ENCODE results near the gene TMEM134. TPM values are rescaled to one million over a fixed set of nuclear protein-coding genes. Genes with fewer than 3 reads are reported as not detected.

The TMEM134 gene
- total RNA-seq, 1 donor from 2014 or later = 91.5 TPM

- DNase-seq = no peak
- no peak for ATAC-seq
- intact Hi-C loops (cut with micrococcal nuclease) = no loop called here
Measured at GRCh38 chr11:67445515-67445914, 23.5 kb downstream of the TMEM134 start.

GRCh38 chr11:67442504-67443404 lies 26.3 kb downstream of the TMEM134 start:
- DNase-seq (no peak), ATAC-seq (peak; percentile 1)
- intact Hi-C loops (cut with micrococcal nuclease) = no loop called here

- intact Hi-C loops (cut with micrococcal nuclease) = no loop called here
- DNase-seq = no peak
- ATAC-seq = no peak
Measured at GRCh38 chr11:67441731-67442351, 27.2 kb downstream of the TMEM134 start.

DNA sequence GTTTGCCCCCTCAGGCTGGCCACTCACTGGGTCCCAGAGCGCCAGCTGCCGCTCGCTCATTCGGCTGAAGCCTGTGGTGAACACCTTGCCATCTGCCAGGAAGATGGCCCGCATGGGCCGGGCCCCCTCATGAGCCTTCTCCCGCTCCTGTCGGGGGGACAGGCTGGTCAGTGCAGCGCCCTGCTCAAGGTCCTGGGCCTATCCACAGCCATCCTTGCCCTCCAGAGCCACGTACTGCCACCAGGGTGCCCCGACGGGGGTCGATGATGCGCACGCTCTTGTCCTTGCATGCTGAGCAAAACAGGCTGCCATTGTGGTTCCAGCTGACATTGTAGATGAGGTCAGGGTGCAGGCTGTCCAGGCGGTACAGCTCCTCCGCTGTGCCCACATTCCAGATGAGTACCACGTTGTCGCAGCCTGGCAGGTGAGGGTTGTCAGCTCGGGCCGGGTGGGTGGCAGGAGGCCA lies 27.9 kb downstream of the TMEM134 start:
- ATAC-seq (no peak), DNase-seq (no peak)
- intact Hi-C loops (cut with micrococcal nuclease) = no loop called here

DNA sequence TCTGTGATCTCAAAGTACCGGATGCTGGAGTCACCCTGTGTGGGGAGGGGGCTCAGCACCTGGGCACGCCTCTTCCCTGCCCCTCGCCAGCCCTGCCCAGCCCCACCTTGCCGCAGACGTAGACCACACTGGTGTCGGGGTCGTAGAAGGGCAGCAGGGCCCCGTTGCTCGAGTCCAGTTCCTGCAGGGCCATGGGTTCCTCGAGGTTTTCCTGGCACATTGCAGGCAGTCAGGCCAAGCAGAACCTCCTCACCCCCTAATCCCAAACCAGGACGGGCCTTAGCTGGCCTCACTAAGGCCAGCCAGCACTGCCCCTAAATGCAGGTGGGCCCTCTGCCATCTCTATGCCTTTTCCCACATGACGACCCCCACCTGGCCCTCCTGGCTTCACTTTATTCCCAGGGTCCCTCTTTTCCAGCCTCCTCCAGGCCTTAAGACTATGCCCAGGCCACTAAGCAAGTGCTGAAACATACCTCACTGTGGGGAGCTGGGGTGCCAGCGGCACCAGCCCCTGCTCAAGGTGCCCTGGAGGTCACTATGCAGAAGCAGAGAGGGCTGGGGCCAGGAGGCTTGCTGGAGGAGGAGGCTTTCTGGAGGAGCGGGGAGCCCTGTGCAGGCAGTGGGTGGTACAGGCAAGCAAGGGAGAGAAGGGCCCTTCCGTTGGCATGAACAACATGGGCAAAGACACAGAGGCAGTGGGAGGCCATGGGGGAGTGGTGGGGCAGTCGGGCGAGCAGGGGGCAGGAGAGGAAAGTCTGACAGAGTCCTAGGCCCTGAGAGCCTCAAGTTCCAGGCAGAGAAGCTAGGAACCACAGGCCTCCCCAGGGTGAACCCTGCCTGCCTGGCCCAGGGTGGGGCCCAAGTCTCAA lies 28.6 kb downstream of the TMEM134 start:
- intact Hi-C loops (cut with micrococcal nuclease) = no loop called here
- DNase-seq = no peak
- ATAC-seq = no peak

DNA sequence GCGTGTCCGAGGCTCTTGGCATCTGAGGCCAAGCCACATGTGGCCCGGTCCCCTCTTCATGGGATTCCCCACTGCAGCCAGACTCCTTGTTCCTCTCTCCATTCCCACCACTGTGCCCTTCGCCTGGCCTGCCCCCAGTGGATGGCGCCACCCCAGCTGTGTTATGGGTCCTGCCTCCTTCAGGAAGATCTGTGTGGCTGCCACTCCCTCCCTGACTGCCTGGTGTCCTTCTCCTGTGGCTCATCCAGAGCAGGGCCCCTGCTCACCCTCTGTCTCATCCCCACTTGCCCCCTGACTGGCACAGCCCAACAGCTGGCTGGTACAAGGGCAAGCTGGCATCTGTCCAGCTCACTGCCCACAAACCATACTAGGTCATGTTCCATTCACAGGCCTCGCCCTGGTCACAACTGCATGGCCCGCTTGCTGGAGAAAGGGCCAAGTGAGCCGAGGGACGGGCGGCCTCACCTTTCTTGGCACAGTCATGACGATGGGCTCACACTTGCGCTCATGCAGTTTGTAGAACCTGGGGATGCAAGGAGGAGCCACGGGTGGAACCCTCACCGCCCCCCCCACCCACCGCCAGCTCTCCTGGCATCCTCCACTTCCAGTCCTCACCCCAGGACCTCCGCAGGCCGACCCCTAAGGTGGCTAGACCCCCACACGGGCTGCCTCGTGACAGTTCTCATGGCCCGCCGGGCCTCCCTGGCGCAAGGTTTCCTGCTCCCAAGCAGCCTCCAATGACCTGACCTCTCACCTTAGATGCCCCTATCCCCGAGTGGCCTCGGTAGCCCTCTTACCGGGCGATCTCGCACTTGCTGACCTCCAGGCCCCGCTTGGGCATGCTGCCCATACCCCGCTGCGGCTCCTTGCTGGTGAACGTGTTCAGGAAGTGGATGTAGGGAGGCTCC lies 29.5 kb downstream of the TMEM134 start:
- ATAC-seq = no peak

DNA sequence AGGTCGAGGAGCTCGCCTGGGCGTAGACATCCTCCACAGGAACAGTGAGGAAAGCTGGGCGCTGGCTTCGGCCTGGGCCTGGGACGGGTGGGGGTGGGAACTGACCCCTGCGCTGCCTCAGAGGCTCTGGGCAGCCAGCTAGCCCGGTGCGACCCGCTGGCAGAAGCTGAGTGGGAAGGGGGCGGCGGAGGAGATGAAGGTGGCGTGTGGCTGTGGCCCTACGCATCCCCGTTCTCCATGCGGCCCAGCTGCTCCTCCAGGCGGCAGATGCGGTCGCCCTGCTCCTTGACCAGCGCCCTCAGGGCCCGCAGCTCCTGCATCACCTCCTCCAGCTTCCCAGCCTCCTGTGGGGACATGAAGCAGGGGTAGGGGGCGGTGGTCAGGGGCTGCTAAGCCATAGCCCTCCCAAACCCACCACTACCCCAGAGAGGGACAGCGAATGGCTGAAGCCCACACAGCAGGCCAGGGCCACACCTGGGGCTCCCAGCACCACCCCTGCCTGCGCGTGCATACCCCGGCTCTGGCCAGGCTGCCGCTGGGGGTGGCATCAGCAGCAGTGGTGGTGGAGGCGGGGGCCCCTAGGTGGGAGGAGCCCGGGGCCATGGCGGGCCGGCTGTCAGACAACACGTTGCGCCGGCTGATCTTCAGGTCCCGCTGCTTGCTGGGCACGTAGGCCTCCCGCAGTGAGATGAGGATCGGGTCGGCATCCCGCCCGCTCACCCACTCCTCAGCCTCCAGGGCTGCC lies 30.7 kb downstream of the TMEM134 start:
- intact Hi-C loops (cut with micrococcal nuclease) = no loop called here
- DNase-seq (peak; percentile 58), ATAC-seq (no peak)

More for the DNA sequence above, 29.5 kb downstream of the TMEM134 start:
- DNase-seq = peak; percentile 60
- intact Hi-C loops (cut with micrococcal nuclease) = no loop called here

GRCh38 chr11:67437809-67438157 lies 31.3 kb downstream of the TMEM134 start:
- DNase-seq (no peak), ATAC-seq (no peak)
- intact Hi-C loops (cut with micrococcal nuclease) = no loop called here

DNA sequence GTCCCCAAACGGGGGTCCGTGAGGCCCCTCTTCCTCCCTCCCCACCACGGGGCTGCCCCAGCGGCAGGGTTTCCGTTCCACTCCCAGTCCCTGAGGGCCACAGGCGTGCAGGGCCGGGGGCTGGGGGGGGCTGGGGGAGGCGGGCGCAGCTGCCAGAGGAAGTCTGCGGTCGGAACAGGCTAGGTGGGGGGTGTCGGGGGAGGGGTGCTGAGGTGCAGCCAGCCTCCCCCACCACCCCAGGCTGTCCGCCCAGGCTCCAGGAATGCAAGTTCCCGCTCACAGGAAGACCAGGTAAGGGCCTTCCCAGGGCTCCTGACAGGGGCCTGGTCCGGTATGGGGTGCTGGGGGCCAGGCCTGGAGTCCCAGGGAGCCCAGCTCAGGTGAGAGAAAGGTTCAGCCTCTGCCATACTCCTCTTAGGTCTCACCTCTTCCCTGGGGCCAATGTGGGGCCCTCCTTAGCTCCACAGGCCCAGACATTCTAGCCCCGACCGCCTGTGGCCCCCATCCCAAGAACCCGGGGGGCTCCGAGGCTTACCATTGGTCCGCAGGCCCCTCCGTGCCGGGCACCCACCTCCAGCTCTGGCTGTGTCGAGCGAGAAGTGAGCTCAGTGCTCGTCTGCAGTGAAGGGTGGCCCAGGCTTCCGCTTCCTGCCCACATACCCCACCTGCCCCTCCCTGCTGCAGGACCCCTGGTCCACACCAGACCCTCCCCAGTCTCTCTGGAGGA lies 31.8 kb downstream of the TMEM134 start, which contains the start of gene PTPRCAP:
Gene PTPRCAP, minus strand, starts transcription at position 601 of the 727 bp plus-strand sequence. Its CDS starts 63 bp downstream, at position 538.
- ATAC-seq (peak; percentile 4), DNase-seq (no peak)

DNA sequence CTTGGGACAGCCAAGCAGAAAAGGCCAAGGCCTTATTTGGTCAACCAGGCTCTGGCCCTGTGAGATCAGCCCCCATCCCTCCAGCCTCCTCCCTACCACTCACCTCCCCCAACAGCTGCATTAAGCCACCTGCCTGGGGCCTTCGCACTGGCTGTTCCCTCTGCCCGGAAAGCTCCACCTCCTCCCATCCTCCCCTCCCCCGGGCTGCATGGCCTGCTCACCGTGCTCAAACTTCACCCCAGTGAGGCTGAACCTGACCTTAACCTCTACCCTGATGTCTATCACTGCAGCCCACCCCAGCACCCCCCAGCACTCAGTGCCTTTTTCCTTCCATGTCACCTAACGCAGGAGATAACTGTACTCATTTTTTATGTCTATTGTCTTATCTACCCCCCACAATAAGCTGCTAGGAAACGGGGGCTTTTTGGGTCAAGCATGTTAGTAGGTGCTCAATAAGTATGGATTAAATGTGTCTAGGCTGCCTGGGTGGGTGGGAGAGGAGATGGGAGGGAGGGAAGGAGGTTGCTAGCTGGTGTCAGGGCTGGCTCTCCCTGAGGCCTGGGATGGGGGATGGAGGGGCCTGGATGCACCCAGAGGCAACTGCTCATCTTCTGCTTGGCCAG lies 32.5 kb downstream of the TMEM134 start:
- DNase-seq = no peak

More for the DNA sequence above, 31.8 kb downstream of the TMEM134 start, which contains the start of gene PTPRCAP:
- intact Hi-C loops (cut with micrococcal nuclease) = no loop called here

DNA sequence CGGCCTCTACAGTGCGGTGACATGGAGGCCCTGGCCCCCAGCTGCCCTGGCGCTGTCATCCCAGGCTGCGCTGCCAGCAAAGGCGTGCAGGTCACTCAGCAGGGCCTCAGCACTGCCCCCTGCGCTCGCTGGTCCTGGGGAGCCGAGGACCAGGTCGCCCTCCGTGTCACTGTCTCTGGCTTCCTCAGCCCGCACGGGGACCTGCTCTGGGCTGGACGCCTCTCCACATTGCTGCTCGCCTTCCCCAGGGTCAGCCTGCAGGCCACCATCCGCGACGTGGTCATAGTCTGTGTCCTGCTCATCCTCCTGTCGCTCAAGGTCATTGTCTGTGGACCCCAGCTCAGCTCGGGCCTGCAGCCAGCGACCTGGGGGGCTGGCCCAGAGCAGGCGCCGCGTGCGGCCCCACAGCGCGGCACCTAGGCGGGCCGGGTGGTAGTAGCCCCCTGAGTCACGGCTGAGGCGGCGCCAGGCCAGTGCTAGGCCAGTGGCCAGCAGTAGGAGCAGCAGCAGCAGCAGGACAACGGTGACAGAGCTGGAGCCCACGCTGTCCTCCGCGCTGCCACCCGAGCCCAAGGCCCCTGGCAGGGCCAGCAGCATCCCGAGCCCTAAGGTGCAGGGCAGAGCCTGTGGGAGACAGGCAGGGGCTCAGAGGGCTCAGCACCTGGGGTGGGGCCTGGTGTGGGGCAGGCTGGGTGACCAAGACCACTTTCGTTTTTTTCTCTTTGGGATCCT lies 33.2 kb downstream of the TMEM134 start:
- no peak for ATAC-seq
- intact Hi-C loops (cut with micrococcal nuclease) = no loop called here

More for the DNA sequence above, 32.5 kb downstream of the TMEM134 start:
- intact Hi-C loops (cut with micrococcal nuclease) = no loop called here
- ATAC-seq = peak; percentile 2

DNA sequence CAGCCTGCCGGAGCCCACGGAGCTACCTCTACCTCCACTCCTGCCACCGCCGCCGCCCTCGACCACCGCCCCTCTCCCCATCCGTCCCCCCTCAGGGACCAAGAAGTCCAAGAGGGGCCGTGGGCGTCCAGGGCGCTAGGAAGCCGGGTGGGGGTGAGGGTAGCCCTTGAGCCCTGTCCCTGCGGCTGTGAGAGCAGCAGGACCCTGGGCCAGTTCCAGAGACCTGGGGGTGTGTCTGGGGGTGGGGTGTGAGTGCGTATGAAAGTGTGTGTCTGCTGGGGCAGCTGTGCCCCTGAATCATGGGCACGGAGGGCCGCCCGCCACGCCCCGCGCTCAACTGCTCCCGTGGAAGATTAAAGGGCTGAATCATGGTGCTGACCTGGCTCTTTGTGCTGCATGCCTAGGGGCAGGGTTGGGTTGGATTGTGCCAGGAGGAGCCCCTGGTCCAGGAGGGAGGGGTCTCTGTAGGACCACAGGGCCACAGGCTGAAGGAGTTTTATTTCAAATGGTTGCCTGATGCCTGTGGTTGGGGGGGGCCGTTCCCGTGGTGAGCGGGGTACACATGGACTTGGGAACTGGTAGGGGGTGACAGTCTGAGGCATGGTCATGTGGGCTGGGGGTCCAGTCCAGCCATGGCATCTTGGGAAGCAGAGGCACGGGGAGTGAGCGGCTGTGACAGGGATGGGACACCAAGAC lies 33.9 kb downstream of the TMEM134 start:
- intact Hi-C loops (cut with micrococcal nuclease) = no loop called here

More for the DNA sequence above, 33.2 kb downstream of the TMEM134 start:
- no peak for DNase-seq

DNA sequence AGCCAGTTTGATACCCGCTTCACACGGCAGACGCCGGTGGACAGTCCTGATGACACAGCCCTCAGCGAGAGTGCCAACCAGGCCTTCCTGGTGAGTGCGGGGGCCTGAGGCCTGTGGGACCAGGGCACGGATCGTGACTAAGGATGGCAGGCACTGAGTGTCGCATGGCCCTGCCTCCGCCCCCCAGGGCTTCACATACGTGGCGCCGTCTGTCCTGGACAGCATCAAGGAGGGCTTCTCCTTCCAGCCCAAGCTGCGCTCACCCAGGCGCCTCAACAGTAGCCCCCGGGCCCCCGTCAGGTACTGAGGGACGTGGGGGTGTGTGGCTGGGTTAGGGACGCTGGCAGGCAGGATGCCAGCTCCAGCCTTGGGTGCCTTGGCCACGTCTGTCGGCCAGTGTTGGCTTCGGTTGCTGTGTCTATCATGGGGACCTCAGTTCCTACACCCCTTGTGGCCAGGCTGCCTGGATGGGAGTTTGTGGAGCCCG lies 34.6 kb downstream of the TMEM134 start:
- no peak for DNase-seq
- intact Hi-C loops (cut with micrococcal nuclease) = no loop called here
- no peak for ATAC-seq

More for the DNA sequence above, 33.9 kb downstream of the TMEM134 start:
- ATAC-seq (no peak), DNase-seq (no peak)

GRCh38 chr11:67433536-67434394 lies 35.3 kb downstream of the TMEM134 start:
- DNase-seq (no peak), ATAC-seq (no peak)
- intact Hi-C loops (cut with micrococcal nuclease) = no loop called here
